ENCODE measurements around the gene LEKR1.

The LEKR1 gene

DNA sequence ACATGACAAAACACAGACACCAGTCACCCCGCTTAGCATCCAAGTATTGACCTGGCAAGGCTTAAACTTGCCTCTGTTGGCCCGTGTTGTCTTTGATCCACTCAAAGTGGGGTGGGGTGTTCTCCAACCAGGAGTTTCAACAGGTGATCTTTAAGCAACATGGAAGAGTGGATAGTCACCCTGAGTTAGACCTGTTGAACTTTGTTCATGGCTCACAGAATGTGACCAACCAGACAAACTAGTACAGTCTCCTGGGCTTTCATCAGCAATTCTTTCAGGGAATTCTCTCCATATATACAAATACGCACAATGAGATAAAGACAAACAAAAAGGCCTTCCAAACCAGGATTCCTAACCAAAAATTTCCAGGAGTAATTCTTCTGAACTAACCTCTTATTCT, 11.9 kb downstream of the LEKR1 start:
- DNase-seq (ENCODE audit: extremely low read depth, low read depth) = no peak
- TF ChIP-seq, protein P1, sequence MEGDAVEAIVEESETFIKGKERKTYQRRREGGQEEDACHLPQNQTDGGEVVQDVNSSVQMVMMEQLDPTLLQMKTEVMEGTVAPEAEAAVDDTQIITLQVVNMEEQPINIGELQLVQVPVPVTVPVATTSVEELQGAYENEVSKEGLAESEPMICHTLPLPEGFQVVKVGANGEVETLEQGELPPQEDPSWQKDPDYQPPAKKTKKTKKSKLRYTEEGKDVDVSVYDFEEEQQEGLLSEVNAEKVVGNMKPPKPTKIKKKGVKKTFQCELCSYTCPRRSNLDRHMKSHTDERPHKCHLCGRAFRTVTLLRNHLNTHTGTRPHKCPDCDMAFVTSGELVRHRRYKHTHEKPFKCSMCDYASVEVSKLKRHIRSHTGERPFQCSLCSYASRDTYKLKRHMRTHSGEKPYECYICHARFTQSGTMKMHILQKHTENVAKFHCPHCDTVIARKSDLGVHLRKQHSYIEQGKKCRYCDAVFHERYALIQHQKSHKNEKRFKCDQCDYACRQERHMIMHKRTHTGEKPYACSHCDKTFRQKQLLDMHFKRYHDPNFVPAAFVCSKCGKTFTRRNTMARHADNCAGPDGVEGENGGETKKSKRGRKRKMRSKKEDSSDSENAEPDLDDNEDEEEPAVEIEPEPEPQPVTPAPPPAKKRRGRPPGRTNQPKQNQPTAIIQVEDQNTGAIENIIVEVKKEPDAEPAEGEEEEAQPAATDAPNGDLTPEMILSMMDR (IDR thresholded peaks at IDR 0.05; ENCODE audit: low read depth, low read length) = no peak

DNA sequence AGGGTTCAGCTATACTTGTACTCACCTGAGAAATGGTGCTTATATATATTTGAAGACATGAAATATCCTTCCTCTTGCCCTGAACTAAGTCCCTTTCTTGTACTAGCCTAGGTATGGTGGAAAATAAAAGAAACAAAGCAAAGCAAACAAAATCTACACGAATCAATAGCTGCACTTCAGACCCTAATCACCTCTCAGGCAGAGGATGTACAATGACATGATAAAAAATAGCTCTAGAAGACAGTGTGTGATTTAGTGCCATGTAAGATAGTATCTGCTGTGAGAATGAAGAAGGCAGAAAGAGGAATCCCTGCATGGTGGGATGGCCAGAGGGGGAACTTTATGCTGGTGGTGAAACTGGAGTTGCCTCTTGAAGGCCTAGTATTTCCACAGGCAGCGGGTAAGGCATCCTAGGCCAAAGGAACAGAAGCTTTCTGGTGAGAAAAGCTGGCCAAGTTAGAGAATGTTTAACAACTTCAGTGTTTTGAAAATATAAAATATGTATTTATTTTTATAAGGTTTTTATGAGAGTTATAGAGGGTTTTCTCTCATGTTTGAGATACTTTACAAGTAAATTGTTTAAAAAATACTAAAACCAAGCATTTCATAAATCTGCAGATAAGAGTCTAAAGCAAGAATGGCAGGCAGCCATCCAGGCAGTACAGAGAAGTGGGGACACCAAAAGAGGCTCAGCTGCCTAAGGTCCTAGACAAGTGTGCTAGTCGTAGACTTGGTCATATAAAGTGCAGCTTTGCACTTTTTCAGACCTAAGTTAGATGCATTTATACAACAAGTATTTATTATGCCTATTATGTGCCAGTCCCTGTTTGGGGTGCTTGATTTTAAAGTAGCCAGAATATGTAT, 14.9 kb downstream of the LEKR1 start:
- TF ChIP-seq, protein P1 (IDR thresholded peaks at IDR 0.05; ENCODE audit: low read depth, low read length) = no peak
- no peak for DNase-seq (ENCODE audit: extremely low read depth, low read depth)

DNA sequence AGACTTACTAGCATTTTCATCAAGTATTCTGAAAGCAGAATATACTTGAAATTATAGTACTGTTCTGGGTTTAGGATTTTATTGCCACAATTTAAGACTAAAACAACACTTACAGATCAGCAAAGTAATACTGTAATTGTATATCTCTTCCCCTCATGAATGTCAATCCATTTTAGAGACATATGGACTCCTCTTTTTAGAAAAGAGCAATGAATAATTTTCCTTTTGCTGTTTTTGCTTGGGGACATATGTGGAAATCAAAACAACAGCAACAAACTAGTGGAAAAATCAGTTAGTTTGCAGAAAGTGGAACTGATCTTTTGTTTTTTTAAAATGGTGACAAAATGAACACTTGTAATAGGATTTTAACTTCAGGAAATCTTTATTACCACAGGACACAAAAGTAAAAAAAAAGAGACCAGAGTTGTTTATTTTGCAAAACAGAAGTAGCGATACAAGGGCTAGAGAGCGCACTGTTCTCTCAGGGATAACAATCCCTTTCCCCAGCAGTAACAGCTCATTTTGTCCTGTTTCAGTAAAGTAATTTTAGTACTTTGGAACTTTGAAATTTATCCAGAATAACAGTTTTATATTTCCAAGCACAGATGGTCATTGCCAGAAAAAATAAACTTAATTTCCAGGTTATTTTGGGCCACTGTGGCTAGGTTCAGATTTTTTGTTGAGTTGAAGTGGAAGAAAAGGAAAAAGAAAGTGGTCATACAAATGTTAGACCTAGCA, 17.1 kb downstream of the LEKR1 start:
- DNase-seq (ENCODE audit: extremely low read depth, low read depth) = no peak
- TF ChIP-seq, protein P1 (IDR thresholded peaks at IDR 0.05; ENCODE audit: low read depth, low read length) = no peak

DNA sequence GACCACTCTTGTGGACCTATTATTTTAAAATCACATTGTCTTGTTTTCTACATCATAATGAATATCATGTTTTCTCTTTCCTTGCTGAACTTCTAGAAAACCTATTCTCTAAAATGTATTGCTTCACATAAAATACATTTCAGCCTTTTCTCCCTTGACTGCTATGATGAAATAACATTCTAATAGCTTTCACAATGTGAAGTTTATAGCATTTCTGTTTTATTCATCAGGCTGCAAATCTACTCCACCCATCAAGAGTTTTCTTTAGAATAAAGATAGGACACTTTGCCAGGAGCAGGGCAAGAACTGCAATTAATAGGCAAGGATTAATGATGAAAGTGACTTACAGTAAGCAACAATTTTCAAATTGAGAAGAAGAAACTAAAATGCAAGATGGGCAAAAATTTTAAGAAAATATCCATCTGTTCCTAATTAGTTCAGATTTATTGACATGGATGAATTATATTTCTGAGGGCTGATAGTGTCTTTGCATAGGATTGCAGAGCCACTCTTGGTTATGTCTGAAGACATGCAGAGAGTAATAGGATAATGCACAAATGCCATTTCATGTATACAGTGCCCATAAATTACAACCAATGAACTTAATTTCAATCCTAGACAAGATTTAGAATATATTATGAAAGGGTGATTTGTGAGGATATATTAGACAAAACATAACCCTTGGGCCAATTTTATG, 21.7 kb downstream of the LEKR1 start:
- TF ChIP-seq, protein P1 (IDR thresholded peaks at IDR 0.05; ENCODE audit: low read depth, low read length) = no peak
- DNase-seq (ENCODE audit: extremely low read depth, low read depth) = no peak

DNA sequence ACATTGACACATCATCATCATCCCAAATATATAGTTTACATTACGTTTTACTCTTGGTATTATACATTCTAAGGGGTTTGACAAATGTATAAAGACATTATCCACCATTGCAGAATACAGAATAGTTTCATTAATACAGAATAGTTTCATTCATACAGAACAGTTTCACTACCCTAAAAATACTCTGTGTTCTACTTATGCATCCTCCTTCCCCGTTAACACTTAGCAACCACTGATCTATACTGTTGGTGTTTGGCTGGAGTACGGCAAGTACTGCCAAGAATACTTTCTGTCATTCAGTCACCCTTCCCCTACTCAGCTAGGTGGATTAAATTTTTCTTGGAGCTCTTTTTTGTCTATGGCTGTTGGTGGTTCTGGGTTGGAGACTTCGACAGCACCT, 33.4 kb downstream of the LEKR1 start:
- DNase-seq (ENCODE audit: extremely low read depth, low read depth) = no peak

DNA sequence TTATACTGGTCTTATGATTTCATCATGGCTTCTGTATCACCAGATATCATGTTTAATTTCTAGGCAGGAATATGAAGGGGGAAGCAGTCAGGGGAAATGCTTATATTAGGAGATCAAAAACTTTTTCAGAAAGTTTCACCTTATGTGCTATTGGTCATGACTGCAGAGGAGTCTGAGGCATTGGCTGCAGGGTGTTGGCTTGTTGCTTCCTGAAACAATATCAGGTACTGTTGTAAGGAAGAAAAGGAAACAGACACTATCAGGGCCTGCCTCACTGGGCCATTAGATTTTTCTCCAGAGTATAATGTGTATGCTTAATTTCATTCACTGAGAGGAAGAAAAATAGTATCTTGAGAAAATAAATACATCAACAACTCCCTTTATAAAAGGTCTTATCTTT, 34.7 kb downstream of the LEKR1 start:
- DNase-seq (ENCODE audit: extremely low read depth, low read depth) = no peak
- TF ChIP-seq, protein P1 (IDR thresholded peaks at IDR 0.05; ENCODE audit: low read depth, low read length) = no peak

More for the DNA sequence above, 33.4 kb downstream of the LEKR1 start:
- TF ChIP-seq, protein P1 (IDR thresholded peaks at IDR 0.05; ENCODE audit: low read depth, low read length) = no peak

Data from AG09319 (cell line).